ENCODE results near the gene ABCB9.
"Not testable (repeated sequence)": the region's sequence is repeated elsewhere in the genome, so short reads cannot be mapped to it uniquely, and the experiment has no call there.

Gene ABCB9

GRCh38 chr12:122895704-122896636, 70.3 kb downstream of the ABCB9 start, which contains the start of gene VPS37B:
TSS of gene VPS37B (minus strand) at chr12:122896124. CDS start at chr12:122896062, 62 bp downstream.
- peak; percentile 88 for DNase-seq (ENCODE audit: low spot score)

GRCh38 chr12:122895320-122895703, 71.0 kb downstream of the ABCB9 start:
- no peak for DNase-seq (ENCODE audit: low spot score)

- DNase-seq (ENCODE audit: low spot score), result no peak
Measured at GRCh38 chr12:122894193-122895121, 71.8 kb downstream of the ABCB9 start.

- no peak for DNase-seq (ENCODE audit: low spot score)
Measured at GRCh38 chr12:122893208-122894153, 72.8 kb downstream of the ABCB9 start.

GRCh38 chr12:122892724-122893123, 73.5 kb downstream of the ABCB9 start:
- not testable (repeated sequence) for DNase-seq (ENCODE audit: low spot score)

GRCh38 chr12:122891661-122892525, 74.4 kb downstream of the ABCB9 start:
- DNase-seq (ENCODE audit: low spot score), result no peak

- DNase-seq (ENCODE audit: low spot score), result no peak
Measured at GRCh38 chr12:122889761-122890520, 76.3 kb downstream of the ABCB9 start.

DNA sequence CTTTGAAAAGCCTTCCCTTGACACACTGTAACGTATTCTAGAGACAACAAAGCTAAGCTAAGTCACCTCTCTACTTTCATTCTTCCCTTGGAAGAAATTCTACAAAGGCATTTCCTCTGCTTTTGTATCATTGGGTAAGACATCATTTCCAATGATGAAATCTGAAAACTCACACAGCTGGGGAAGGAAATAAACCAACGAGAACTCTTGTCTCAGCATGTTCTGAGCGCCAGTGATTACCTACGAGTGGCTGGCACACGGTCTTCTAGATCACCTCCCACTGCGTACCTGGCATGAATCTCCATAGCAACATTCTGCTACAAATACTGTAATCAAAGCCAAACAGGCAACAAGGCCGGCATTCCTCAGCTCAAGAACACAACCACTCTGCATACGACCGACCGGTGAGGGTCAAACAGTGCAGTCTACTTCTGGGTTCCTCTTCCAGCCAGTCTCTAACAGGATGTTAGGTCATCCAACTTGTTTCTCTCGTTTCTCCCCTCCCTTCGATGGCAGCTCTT, 78.0 kb downstream of the ABCB9 start:
- DNase-seq (ENCODE audit: low spot score), result no peak

DNA sequence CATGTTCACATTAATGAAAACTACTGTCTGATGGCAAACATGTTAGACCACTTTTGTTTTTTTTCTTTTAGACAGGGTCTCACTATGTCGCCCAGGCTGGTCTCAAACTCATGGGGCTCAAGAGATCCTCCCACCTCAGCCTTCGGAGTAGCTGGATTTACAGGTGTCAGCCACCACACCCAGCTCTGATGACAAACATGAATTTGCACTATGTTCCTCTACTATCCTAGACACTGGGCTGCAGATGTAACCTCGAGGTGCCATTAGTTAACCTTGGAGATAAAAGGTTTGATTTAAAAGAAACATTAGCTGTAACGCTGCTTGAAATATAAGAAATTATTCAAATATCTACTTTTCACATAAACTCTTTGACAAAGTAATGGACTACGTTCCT, 78.4 kb downstream of the ABCB9 start:
- no peak for DNase-seq (ENCODE audit: low spot score)

- no peak for DNase-seq (ENCODE audit: low spot score)
Measured at GRCh38 chr12:122886851-122887818, 79.1 kb downstream of the ABCB9 start.

- no peak for DNase-seq (ENCODE audit: low spot score)
Measured at GRCh38 chr12:122886161-122886560, 80.1 kb downstream of the ABCB9 start.

DNA sequence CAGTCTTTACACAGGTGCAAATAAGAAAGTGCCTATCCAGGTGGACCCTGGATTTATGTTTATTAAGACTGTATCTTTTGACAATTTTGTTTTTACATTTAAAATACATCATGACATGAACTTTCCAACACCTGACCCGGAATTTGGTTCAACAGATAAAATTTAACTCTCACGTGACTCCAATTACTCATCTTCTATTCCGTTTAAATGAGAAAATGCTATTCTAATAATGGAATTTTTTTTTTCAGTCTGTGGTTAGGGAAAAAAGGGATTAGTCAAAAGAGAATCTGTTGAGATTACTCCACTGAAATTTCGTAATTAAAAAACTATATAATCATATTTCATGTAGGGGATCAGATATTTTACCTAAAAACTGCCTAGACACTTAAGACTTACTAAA, 81.4 kb downstream of the ABCB9 start:
- no peak for DNase-seq (ENCODE audit: low spot score)

GRCh38 chr12:122884091-122884826, 82.0 kb downstream of the ABCB9 start:
- DNase-seq (ENCODE audit: low spot score), result no peak

DNA sequence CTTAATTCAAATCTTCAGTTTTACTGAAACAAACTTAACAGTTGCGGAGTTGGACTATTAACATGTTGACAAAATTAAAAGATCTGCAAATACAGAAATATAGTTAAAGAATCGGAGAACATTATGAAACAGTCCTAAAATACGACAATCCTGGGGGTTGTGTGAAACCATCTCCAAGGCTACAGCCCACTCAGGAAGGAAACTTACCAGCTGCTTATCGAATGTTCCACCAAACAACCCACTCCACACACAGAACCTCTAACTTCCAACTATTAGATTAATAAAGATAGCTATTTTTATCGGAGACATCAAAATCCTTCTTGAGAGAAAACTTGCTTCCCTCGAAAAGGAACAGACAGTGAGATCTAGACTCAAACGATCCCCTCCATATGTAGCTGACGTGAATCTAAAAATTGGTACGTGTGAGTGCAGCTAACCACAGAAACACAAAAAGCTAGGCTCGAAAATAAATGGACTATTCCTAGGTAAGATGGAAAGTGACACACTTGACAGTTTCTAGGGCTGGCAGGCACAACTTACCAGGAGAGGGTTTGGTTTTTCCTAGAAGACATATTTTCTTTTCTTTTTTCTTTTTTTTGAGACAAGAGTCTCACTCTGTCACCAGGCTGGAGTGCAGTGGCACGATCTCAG, 83.2 kb downstream of the ABCB9 start:
- DNase-seq (ENCODE audit: low spot score), result no peak

- no peak for DNase-seq (ENCODE audit: low spot score)
Measured at GRCh38 chr12:122880668-122881067, 85.6 kb downstream of the ABCB9 start.

GRCh38 chr12:122880155-122880667, 86.1 kb downstream of the ABCB9 start:
- no peak for DNase-seq (ENCODE audit: low spot score)

Measured in SK-N-DZ (cell line).